HG03378 (cell line): Measurements from ENCODE around the gene SLC25A40.
A peak's percentile ranks its signal among the peaks of the same experiment; 100 is the strongest.
"Not testable (repeated sequence)": the region's sequence is repeated elsewhere in the genome, so short reads cannot be mapped to it uniquely, and the experiment has no call there.

Experiments used
- ATAC-seq: cut with Tn5 transposase; IDR thresholded peaks from one replicate; pipeline ENCODE4 v1.9.1; 2021; ENCODE audit warnings: mild to moderate bottlenecking, moderate library complexity; ENCODE audit not compliant: unreplicated experiment

The SLC25A40 gene

GRCh38 chr7:87876040-87876868 is at the start of gene SLC25A40, which contains the start of gene DBF4:
Gene SLC25A40, minus strand, starts transcription at chr7:87876360. Its CDS starts 17,633 bp downstream, at chr7:87858727.
Gene DBF4, plus strand, starts transcription at chr7:87876493. Its CDS starts 240 bp downstream, at chr7:87876733.
- peak; percentile 82 for ATAC-seq

GRCh38 chr7:87922759-87923395 is 46.7 kb upstream of the SLC25A40 start:
- ATAC-seq, result not testable (repeated sequence)

GRCh38 chr7:87920578-87920977 is 44.4 kb upstream of the SLC25A40 start:
- no peak for ATAC-seq

- no peak for ATAC-seq
Measured at GRCh38 chr7:87919875-87920274, 43.7 kb upstream of the SLC25A40 start.

GRCh38 chr7:87918740-87919139 is 42.6 kb upstream of the SLC25A40 start:
- ATAC-seq, result no peak

GRCh38 chr7:87912121-87912520 is 36.0 kb upstream of the SLC25A40 start:
- ATAC-seq, result no peak

GRCh38 chr7:87908814-87909213 is 32.7 kb upstream of the SLC25A40 start:
- not testable (repeated sequence) for ATAC-seq

GRCh38 chr7:87907136-87907906 is 31.2 kb upstream of the SLC25A40 start:
- not testable (repeated sequence) for ATAC-seq

GRCh38 chr7:87899255-87899654 is 23.1 kb upstream of the SLC25A40 start:
- ATAC-seq, result no peak

- ATAC-seq, result no peak
Measured at GRCh38 chr7:87895363-87895762, 19.2 kb upstream of the SLC25A40 start.

GRCh38 chr7:87886875-87887274 is 10.7 kb upstream of the SLC25A40 start:
- no peak for ATAC-seq

GRCh38 chr7:87885018-87885417 is 8.9 kb upstream of the SLC25A40 start:
- no peak for ATAC-seq

GRCh38 chr7:87882151-87882937 is 6.2 kb upstream of the SLC25A40 start:
- no peak for ATAC-seq

- ATAC-seq, result no peak
Measured at GRCh38 chr7:87878208-87878735, 2.1 kb upstream of the SLC25A40 start.

- no peak for ATAC-seq
Measured at GRCh38 chr7:87877366-87878040, 1.3 kb upstream of the SLC25A40 start.

- ATAC-seq, result no peak
Measured at GRCh38 chr7:87876869-87877234, 692 bp upstream of the SLC25A40 start.

- ATAC-seq, result peak; percentile 0
Measured at GRCh38 chr7:87875151-87876039, 765 bp downstream of the SLC25A40 start.

GRCh38 chr7:87874066-87874465 is 2.1 kb downstream of the SLC25A40 start:
- ATAC-seq, result peak; percentile 18

GRCh38 chr7:87873328-87873727 is 2.8 kb downstream of the SLC25A40 start:
- not testable (repeated sequence) for ATAC-seq
